Measurements from ENCODE around the gene ACTN1. TPM values are rescaled to one million over a fixed set of nuclear protein-coding genes. Genes with fewer than 3 reads are reported as not detected.
A peak's percentile ranks its signal among the peaks of the same experiment; 100 is the strongest.

Gene ACTN1
- total RNA-seq, 2 experiments from 2014 or later: 70.6 to 72.2 TPM

DNA sequence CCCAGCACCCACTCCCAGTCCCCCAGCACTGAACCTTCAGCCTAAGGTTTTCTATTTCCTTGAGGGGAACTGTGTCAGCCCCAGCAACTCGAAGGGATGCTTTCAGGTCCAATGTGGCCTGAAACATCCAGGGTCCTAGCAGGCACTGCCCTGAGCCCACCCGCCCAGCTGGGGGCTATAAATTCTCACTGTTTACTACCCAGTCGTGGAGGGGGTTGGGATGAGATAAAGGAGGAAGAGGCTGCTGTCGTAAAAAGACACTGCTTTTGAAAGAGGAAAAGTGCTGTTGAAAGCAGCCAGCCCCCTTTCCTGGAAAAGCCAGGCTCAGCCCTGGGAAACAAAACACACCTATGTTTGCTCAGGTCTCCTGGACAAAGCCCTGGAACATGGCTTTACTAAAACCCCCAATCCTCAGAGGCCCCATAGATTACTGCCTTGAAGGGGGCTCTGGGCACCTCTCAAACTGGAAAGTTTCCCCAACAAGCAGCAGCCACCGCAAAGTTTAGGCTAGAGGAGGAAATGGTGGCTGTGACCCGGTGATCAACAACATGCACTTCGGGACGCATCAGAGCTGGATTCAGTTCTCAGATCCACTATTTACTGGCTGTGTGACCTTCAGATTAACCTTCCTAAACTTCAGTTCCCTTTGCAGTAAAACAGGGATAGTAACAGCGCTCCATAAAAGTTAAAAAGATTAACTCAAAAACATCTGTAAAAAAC, 51.0 kb downstream of the ACTN1 start:
- CTCF ChIA-PET: interaction anchor here (0.8 to 6.5 kb wide), 3 partner anchors 17 to 180 kb away, joined by 3 to 29 read pairs (median 3); no protein-coding TSS in a partner anchor
- Mint-ChIP-seq H3K4me1 (ENCODE audit: low read depth) (peaks cover 23% of the 10 kb centered on the region), H3K27ac (no peak overlapping the region), H3K9me3 (peaks cover 22% of the 10 kb centered on the region), H3K4me3 (no peak overlapping the region), H3K36me3 (peaks cover 22% of the 10 kb centered on the region), H3K27me3 (no peaks in the 10 kb centered on the region)
- DNase-seq: no peak
- intact Hi-C loops (cut with micrococcal nuclease): no loop called here
- POLR2A ChIA-PET: no interaction called here

GRCh38 chr14:68927089-68927488, 52.0 kb downstream of the ACTN1 start:
- no peak for DNase-seq
- H3K27ac Mint-ChIP-seq: no peak overlapping the region
- H3K27me3 Mint-ChIP-seq: no peaks in the 10 kb centered on the region
- ChIA-PET POLR2A (no interaction called here), CTCF (interaction anchor here (1.0 to 6.5 kb wide), 4 partner anchors 8 to 83 kb away, joined by 3 to 29 read pairs (median 4); no protein-coding TSS in a partner anchor)
- peaks cover 22% of the 10 kb centered on the region for H3K4me1 Mint-ChIP-seq (ENCODE audit: low read depth)
- intact Hi-C loops (cut with micrococcal nuclease): no loop called here
- no peak overlapping the region for H3K4me3 Mint-ChIP-seq
- peaks cover 22% of the 10 kb centered on the region for H3K9me3 Mint-ChIP-seq
- H3K36me3 Mint-ChIP-seq: peaks cover 22% of the 10 kb centered on the region

GRCh38 chr14:68926236-68926635, 52.9 kb downstream of the ACTN1 start:
- ChIA-PET CTCF (interaction anchor here (0.6 to 6.5 kb wide), 8 partner anchors 9 to 1939 kb away, joined by 3 to 29 read pairs (median 4); no protein-coding TSS in a partner anchor), POLR2A (no interaction called here)
- intact Hi-C loops (cut with micrococcal nuclease): no loop called here
- Mint-ChIP-seq H3K9me3 (peaks cover 22% of the 10 kb centered on the region), H3K4me3 (no peak overlapping the region), H3K27ac (no peak overlapping the region), H3K27me3 (no peaks in the 10 kb centered on the region), H3K4me1 (ENCODE audit: low read depth) (peaks cover 20% of the 10 kb centered on the region), H3K36me3 (peaks cover 22% of the 10 kb centered on the region)
- peak; percentile 31 for DNase-seq

DNA sequence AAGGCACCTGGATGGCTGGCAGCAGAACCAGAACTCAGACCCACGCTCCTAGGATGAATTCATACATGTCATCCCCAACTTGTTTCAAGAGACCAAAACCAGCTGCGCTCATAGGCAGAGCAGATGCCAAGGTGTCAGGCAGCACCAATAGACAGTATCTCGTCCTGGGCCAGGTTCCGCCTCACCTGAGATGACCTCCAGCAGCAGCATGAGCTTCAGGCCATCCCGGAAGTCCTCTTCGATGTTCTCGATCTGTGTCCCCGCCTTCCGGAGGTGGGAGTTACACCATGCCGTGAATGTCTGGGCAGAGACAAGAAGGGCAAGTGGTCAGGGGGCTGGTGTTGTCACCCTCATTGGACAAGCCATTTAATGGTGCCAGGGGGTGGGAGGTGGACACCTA, 53.7 kb downstream of the ACTN1 start:
- H3K4me3 Mint-ChIP-seq: no peak overlapping the region
- no peaks in the 10 kb centered on the region for H3K27me3 Mint-ChIP-seq
- intact Hi-C loops (cut with micrococcal nuclease): no loop called here
- POLR2A ChIA-PET: no interaction called here
- CTCF ChIA-PET: interaction anchor here (1.4 to 6.5 kb wide), 5 partner anchors 9 to 182 kb away, joined by 4 to 29 read pairs (median 5); no protein-coding TSS in a partner anchor
- H3K36me3 Mint-ChIP-seq: peaks cover 23% of the 10 kb centered on the region
- H3K4me1 Mint-ChIP-seq (ENCODE audit: low read depth): peaks cover 20% of the 10 kb centered on the region
- peaks cover 22% of the 10 kb centered on the region for H3K9me3 Mint-ChIP-seq
- no peak overlapping the region for H3K27ac Mint-ChIP-seq
- DNase-seq: no peak

- CTCF ChIA-PET: interaction anchor here (0.9 to 6.5 kb wide), 2 partner anchors 12 to 14 kb away, joined by 3 to 29 read pairs; no protein-coding TSS in a partner anchor
These were observed 54.6 kb downstream of the ACTN1 start for GRCh38 chr14:68924186-68925158.

DNA sequence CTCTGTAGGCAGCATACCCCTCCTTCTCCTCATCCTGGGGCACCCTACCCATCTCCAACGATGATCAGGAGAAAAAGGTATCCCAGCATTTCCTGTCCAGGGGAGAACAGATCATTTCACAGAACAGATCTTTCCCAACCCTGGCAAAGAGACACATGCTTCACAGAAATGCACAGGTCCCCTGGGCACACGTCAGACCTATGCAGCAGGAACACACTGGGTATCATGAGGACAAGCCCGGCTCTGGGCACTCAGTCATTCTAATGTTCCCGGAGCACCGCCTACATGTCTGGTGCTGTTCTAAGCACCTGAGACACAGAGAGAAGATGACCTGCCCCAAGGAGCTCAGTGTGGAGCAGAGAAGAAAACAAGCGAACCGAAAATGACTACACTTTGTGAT, 56.2 kb downstream of the ACTN1 start:
- POLR2A ChIA-PET: no interaction called here
- CTCF ChIA-PET: interaction anchor here (6.5 kb wide), 1 partner anchor 13 kb away, joined by 29 read pairs; no protein-coding TSS in a partner anchor
- H3K36me3 Mint-ChIP-seq: peaks cover 35% of the 10 kb centered on the region
- H3K4me3 Mint-ChIP-seq: no peak overlapping the region
- DNase-seq: no peak
- no peak overlapping the region for H3K27ac Mint-ChIP-seq
- intact Hi-C loops (cut with micrococcal nuclease): no loop called here
- H3K27me3 Mint-ChIP-seq: no peaks in the 10 kb centered on the region
- H3K9me3 Mint-ChIP-seq: peaks cover 22% of the 10 kb centered on the region
- H3K4me1 Mint-ChIP-seq (ENCODE audit: low read depth): peaks cover 6% of the 10 kb centered on the region

More at GRCh38 chr14:68924186-68925158, 54.6 kb downstream of the ACTN1 start:
- peaks cover 27% of the 10 kb centered on the region for H3K36me3 Mint-ChIP-seq
- intact Hi-C loops (cut with micrococcal nuclease): no loop called here
- H3K4me3 Mint-ChIP-seq: no peak overlapping the region
- H3K27ac Mint-ChIP-seq: no peak overlapping the region
- peaks cover 22% of the 10 kb centered on the region for H3K9me3 Mint-ChIP-seq
- no peaks in the 10 kb centered on the region for H3K27me3 Mint-ChIP-seq
- no peak for DNase-seq
- POLR2A ChIA-PET: no interaction called here
- peaks cover 14% of the 10 kb centered on the region for H3K4me1 Mint-ChIP-seq (ENCODE audit: low read depth)

- POLR2A ChIA-PET: no interaction called here
- Mint-ChIP-seq H3K36me3 (peaks cover 39% of the 10 kb centered on the region), H3K27me3 (no peaks in the 10 kb centered on the region), H3K27ac (no peak overlapping the region), H3K4me3 (no peak overlapping the region), H3K9me3 (peaks cover 20% of the 10 kb centered on the region), H3K4me1 (ENCODE audit: low read depth) (peaks cover 6% of the 10 kb centered on the region)
- CTCF ChIA-PET: interaction anchor here (6.5 kb wide), 1 partner anchor 12 kb away, joined by 29 read pairs; no protein-coding TSS in a partner anchor
- no peak for DNase-seq
- intact Hi-C loops (cut with micrococcal nuclease): no loop called here
These were observed 56.9 kb downstream of the ACTN1 start for GRCh38 chr14:68922201-68922621.

GRCh38 chr14:68921666-68922065, 57.4 kb downstream of the ACTN1 start:
- intact Hi-C loops (cut with micrococcal nuclease): no loop called here
- no peaks in the 10 kb centered on the region for H3K27me3 Mint-ChIP-seq
- no peak for DNase-seq
- peaks cover 14% of the 10 kb centered on the region for H3K9me3 Mint-ChIP-seq
- peaks cover 6% of the 10 kb centered on the region for H3K4me1 Mint-ChIP-seq (ENCODE audit: low read depth)
- ChIA-PET POLR2A (no interaction called here), CTCF (interaction anchor here (6.5 kb wide), 1 partner anchor 12 kb away, joined by 29 read pairs; no protein-coding TSS in a partner anchor)
- H3K4me3 Mint-ChIP-seq: no peak overlapping the region
- H3K27ac Mint-ChIP-seq: no peak overlapping the region
- H3K36me3 Mint-ChIP-seq: peaks cover 42% of the 10 kb centered on the region

GRCh38 chr14:68921049-68921448, 58.1 kb downstream of the ACTN1 start:
- H3K4me3 Mint-ChIP-seq: no peak overlapping the region
- H3K9me3 Mint-ChIP-seq: peaks cover 8% of the 10 kb centered on the region
- no peak overlapping the region for H3K27ac Mint-ChIP-seq
- ChIA-PET POLR2A (no interaction called here), CTCF (no interaction called here)
- no peaks in the 10 kb centered on the region for H3K27me3 Mint-ChIP-seq
- H3K4me1 Mint-ChIP-seq (ENCODE audit: low read depth): peaks cover 6% of the 10 kb centered on the region
- intact Hi-C loops (cut with micrococcal nuclease): no loop called here
- DNase-seq: no peak
- H3K36me3 Mint-ChIP-seq: peaks cover 40% of the 10 kb centered on the region

- no peak for DNase-seq
- peaks cover 3% of the 10 kb centered on the region for H3K4me1 Mint-ChIP-seq (ENCODE audit: low read depth)
- intact Hi-C loops (cut with micrococcal nuclease): no loop called here
- H3K27ac Mint-ChIP-seq: peak overlapping the region; percentile 28
- peaks cover 32% of the 10 kb centered on the region for H3K36me3 Mint-ChIP-seq
- H3K27me3 Mint-ChIP-seq: no peaks in the 10 kb centered on the region
- H3K9me3 Mint-ChIP-seq: no peaks in the 10 kb centered on the region
- POLR2A ChIA-PET: no interaction called here
- CTCF ChIA-PET: interaction anchor here (0.9 kb wide), 1 partner anchor 8 kb away, joined by 4 read pairs; no protein-coding TSS in a partner anchor
- H3K4me3 Mint-ChIP-seq: no peak overlapping the region
These were observed 59.8 kb downstream of the ACTN1 start for GRCh38 chr14:68919129-68919927.

GRCh38 chr14:68918612-68919011, 60.5 kb downstream of the ACTN1 start:
- Mint-ChIP-seq H3K4me1 (ENCODE audit: low read depth) (peaks cover 3% of the 10 kb centered on the region), H3K9me3 (no peaks in the 10 kb centered on the region), H3K27me3 (no peaks in the 10 kb centered on the region), H3K4me3 (no peak overlapping the region), H3K36me3 (peaks cover 28% of the 10 kb centered on the region), H3K27ac (no peak overlapping the region)
- POLR2A ChIA-PET: no interaction called here
- intact Hi-C loops (cut with micrococcal nuclease): no loop called here
- CTCF ChIA-PET: no interaction called here
- no peak for DNase-seq
